IMR-90 (cell line): Measurements from ENCODE around the gene PSD2.

Experiments used
- BHLHE40 ChIP-seq: fragments of 150-350 bp; IDR thresholded peaks from 2 replicates; pipeline ENCODE4 v1.6.1; 2016; ENCODE audit warnings: mild to moderate bottlenecking, low read depth, low read length
- CEBPB ChIP-seq: IDR thresholded peaks from 2 replicates; pipeline ENCODE4 v1.6.1; 2012; ENCODE audit warnings: low read depth, low read length, improper control_type of control experiment
- MAFK ChIP-seq: IDR thresholded peaks from 2 replicates; pipeline ENCODE4 v1.6.1; 2012; ENCODE audit warnings: low read depth, low read length, improper control_type of control experiment
- MAZ ChIP-seq: IDR thresholded peaks from 2 replicates; pipeline ENCODE4 v1.6.1; 2012; ENCODE audit warnings: low read depth, mild to moderate bottlenecking, low read length, improper control_type of control experiment, moderate library complexity, borderline replicate concordance
- MXI1 ChIP-seq: IDR thresholded peaks from 2 replicates; pipeline ENCODE4 v1.6.1; 2012; ENCODE audit warnings: low read depth, mild to moderate bottlenecking, low read length, moderate library complexity, borderline replicate concordance
- NFE2L2 ChIP-seq: fragments of 150-350 bp; IDR thresholded peaks from 2 replicates; pipeline ENCODE4 v1.6.1; 2016; ENCODE audit warnings: low read depth, mild to moderate bottlenecking, low read length
- POLR2A ChIP-seq: IDR thresholded peaks from 2 replicates; pipeline ENCODE4 v1.6.1; 2012; ENCODE audit warnings: mild to moderate bottlenecking, low read depth, low read length
- RAD21 ChIP-seq: IDR thresholded peaks from 2 replicates; pipeline ENCODE4 v1.6.1; 2012; ENCODE audit warnings: low read length, improper control_type of control experiment
- RCOR1 ChIP-seq: IDR thresholded peaks from 2 replicates; pipeline ENCODE4 v1.6.1; 2012; ENCODE audit warnings: mild to moderate bottlenecking, low read length, improper control_type of control experiment; ENCODE audit not compliant: insufficient replicate concordance
- RFX5 ChIP-seq: IDR thresholded peaks from 2 replicates; pipeline ENCODE4 v1.8.0; 2012; ENCODE audit warnings: low read depth, mild to moderate bottlenecking, low read length, moderate library complexity
- SMC3 ChIP-seq: fragments of 150-350 bp; IDR thresholded peaks from 2 replicates; pipeline ENCODE4 v1.6.1; 2016; ENCODE audit warnings: low read depth, mild to moderate bottlenecking, antibody characterized with exemption, low read length, moderate library complexity
- TF ChIP-seq, protein P1 (sequence below): conservative IDR thresholded peaks from 2 replicates; pipeline ENCODE4 v1.5.1; 2012; ENCODE audit warnings: mild to moderate bottlenecking, low read depth, low read length, improper control_type of control experiment
- TF ChIP-seq, protein P2 (sequence below): fragments of 150-350 bp; IDR thresholded peaks from 2 replicates; pipeline ENCODE4 v1.6.1; 2017; ENCODE audit warnings: mild to moderate bottlenecking, antibody characterized with exemption, low read length, low read depth

DNA sequence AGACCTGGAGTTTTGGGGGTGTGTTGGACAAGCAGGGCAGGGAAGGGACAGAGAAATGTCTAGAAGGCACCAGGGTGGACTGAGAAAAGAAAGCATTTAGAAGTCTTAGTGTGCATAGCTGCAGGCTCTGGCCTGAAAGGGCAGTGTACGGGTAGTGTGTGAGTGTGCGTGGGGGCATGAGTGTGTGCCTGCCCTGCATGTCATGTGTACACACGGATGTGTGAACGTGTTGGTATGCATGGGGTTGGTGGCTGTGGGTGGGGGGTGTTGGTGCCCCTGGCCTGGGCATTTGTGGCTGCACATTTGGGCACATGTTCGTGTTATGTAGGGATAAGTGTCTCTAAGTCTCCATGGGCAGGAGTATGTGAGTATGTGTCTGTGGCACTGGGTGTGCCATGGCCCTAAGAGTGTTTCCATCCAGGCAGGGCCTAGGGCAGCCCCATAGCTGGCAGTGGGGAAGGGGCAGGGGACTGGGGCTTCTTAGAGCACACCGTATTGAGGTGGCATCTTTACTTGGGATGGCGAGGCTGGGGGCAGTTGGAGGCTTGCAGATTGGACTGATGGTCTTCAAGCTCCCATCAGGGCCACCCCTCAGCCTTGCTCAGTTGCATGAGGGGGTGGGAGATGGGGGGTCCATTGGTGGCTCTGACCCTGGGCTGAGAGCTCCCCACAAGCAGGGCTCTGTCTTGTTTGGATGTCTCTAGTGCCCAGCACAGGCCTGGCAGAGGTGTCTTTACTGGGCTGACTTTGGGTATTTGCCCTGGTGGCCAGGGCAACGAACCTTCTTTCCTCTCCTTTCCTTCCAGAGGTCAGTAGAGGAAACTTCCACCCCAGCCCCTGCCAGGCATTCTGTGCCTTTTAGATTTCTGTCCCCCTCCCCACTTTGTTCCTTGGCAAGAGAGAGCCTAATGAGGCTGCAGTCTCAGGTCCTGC, 15.0 kb downstream of the PSD2 start:
- TF ChIP-seq, protein P1, sequence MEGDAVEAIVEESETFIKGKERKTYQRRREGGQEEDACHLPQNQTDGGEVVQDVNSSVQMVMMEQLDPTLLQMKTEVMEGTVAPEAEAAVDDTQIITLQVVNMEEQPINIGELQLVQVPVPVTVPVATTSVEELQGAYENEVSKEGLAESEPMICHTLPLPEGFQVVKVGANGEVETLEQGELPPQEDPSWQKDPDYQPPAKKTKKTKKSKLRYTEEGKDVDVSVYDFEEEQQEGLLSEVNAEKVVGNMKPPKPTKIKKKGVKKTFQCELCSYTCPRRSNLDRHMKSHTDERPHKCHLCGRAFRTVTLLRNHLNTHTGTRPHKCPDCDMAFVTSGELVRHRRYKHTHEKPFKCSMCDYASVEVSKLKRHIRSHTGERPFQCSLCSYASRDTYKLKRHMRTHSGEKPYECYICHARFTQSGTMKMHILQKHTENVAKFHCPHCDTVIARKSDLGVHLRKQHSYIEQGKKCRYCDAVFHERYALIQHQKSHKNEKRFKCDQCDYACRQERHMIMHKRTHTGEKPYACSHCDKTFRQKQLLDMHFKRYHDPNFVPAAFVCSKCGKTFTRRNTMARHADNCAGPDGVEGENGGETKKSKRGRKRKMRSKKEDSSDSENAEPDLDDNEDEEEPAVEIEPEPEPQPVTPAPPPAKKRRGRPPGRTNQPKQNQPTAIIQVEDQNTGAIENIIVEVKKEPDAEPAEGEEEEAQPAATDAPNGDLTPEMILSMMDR, result no peak
- TF ChIP-seq BHLHE40 (no peak), RAD21 (no peak), CEBPB (no peak), POLR2A (no peak), MXI1 (no peak), MAFK (no peak), RFX5 (no peak), SMC3 (no peak), NFE2L2 (no peak), MAZ (no peak), RCOR1 (no peak)
- TF ChIP-seq, protein P2, sequence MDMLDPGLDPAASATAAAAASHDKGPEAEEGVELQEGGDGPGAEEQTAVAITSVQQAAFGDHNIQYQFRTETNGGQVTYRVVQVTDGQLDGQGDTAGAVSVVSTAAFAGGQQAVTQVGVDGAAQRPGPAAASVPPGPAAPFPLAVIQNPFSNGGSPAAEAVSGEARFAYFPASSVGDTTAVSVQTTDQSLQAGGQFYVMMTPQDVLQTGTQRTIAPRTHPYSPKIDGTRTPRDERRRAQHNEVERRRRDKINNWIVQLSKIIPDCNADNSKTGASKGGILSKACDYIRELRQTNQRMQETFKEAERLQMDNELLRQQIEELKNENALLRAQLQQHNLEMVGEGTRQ, result no peak
